Measurements from ENCODE around the gene NR5A1.

Gene NR5A1

DNA sequence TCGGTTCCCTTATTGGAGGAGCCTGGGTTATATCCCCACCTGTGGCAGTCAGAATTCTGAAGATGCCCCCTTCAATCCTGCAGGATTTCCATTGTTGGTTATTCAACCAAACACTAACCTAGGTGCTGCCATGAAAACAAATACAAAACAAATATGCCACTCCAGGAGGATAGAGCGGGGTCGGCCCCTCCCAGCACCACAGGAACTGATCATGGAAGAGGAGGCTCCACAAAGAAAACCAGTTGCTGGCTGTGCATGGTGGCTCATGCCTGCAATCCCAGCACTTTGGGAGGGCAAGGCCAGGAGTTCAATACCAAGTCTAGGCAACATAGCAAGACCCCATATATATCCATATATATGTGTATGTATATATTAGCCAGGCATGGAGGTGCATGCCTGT is 70.1 kb downstream of the NR5A1 start:
- no peak for DNase-seq

DNA sequence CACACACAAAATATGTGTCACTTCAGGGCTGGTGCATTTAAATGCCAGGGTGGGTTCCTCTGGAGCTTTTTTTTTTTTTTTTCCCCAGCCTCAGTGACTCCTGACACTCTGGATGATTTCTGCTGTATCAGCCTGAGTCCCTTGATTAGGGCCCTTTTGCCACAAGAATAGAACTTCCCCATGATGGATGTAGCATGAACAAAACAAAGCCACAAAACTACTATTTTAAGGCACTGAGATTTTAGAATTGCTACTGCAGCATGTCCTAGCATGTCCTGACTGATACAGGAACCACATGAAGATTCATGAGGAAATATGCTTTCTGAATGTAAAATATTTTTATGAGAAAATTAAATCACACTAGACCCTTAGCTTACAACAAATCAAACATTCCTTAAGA is 70.9 kb downstream of the NR5A1 start:
- DNase-seq, result no peak
